Adrenal gland (tissue), 12 donors: ENCODE measurements around the gene LTBP2. TPM values are rescaled to one million over a fixed set of nuclear protein-coding genes. Genes with fewer than 3 reads are reported as not detected.

Source experiments
- DNase-seq, 7 donors: peaks; one replicate each; pipeline ENCODE4 v3.0.0-alpha.2; 2019 to 2020
- H3K27ac ChIP-seq, 5 donors: fragments of 200-600 bp; sonication (generic) in 4 of 5; 1 replicate in 3 of 5; 2 replicates in 2 of 5; pipeline versions ENCODE4 v1.5.1 to v1.8.0; 2016 to 2020; ENCODE audit warnings: mild to moderate bottlenecking in 1 of 5
- H3K27me3 ChIP-seq: fragments of 200-600 bp; 2 replicates; pipeline ENCODE4 v1.8.0; 2021
- H3K36me3 ChIP-seq, 2 donors: fragments of 200-600 bp; replicated peaks in 1 of 2; 1 replicate in 1 of 2; 2 replicates in 1 of 2; pipeline versions ENCODE4 v1.5.1 to v1.8.0; 2018 to 2022
- H3K4me1 ChIP-seq, 2 donors: fragments of 200-600 bp; replicated peaks in 1 of 2; 1 replicate in 1 of 2; 2 replicates in 1 of 2; pipeline versions ENCODE4 v1.5.1 to v1.8.0; 2018 to 2021
- H3K4me3 ChIP-seq, 4 donors: fragments of 200-600 bp; sonication (generic) in 3 of 4; one replicate each; pipeline ENCODE4 v1.5.1; 2016 to 2018
- H3K9me3 ChIP-seq, 3 donors: fragments of 200-600 bp; sonication (generic) in 1 of 3; replicated peaks in 1 of 3; 1 replicate in 2 of 3; 2 replicates in 1 of 3; pipeline versions ENCODE4 v1.5.1 to v1.8.0; 2016 to 2021
- CTCF ChIP-seq, 6 experiments: fragments of 450-650 bp in 4 of 6; fragments of 200-600 bp in 2 of 6; sonication (generic) in 1 of 6; IDR thresholded peaks; 1 replicate in 5 of 6; 2 replicates in 1 of 6; pipeline versions ENCODE4 v1.5.1 to v1.8.0; 2016 to 2021; ENCODE audit warnings: antibody characterized with exemption in 6 of 6, mild to moderate bottlenecking in 2 of 6, moderate library complexity in 1 of 6
- POLR2A ChIP-seq, 2 donors: fragments of 450-650 bp; IDR thresholded peaks; one replicate each; pipeline ENCODE4 v1.6.1; 2017; ENCODE audit warnings: antibody characterized with exemption in 2 of 2, mild to moderate bottlenecking in 2 of 2, moderate library complexity in 1 of 2
- WGBS, 4 donors: extraction: QIAGEN DNeasy Blood & Tissue Kit in 2 of 4; methylation state at CpG; one replicate each; pipeline versions ENCODE4 v1.1.5 to v1.1.7; 2013 to 2017; 5-methylcytosine and 5-hydroxymethylcytosine counted together
- intact Hi-C, 2 donors: fragments of 100-400 bp; cut with DNase I; formaldehyde crosslinking; loops; one replicate each; pipeline versions ENCODE4 v1.14.1 to v1.15.0; 2022 to 2023
- polyA plus RNA-seq, 3 donors: library from polyadenylated mRNA; stranded (reverse); fragments of 200-250 nt in 2 of 3; fragments of 350-450 nt in 1 of 3; fragmentation: Illumina TruSeq in 1 of 3; extraction: RNeasy Lipid Tissue Mini Kit (QIAGEN cat#74804) in 1 of 3; gene quantifications; one replicate each; pipeline ENCODE4 v1.2.3, GENCODE V29; 2013 to 2014
- total RNA-seq, 9 donors: library from RNA; depleted of rRNA in 4 of 9; stranded (reverse); fragments of >200 nt in 4 of 9; fragments of 120-200 nt in 1 of 9; fragmentation: NEBNext Ultra II Directional in 1 of 9; extraction: Animal tissue kit (Norgen Biotek cat#: 25700) in 1 of 9; gene quantifications; one replicate each; pipeline versions ENCODE4 v1.1.0 to v1.2.4, GENCODE V29; 2013 to 2023
- donor health status: healthy with polysubstance abuse.
- donor health status: Bipolar disorder and iron deficiency.
- donor health status: DM: yes; HTN: yes; CAD: no.
- donor health status: DM: no; HTN: no; CAD: no.
- donor health status: DM: no; HTN: no; CAD: no.
- donor health status: DM: yes; HTN: yes; CAD: no.

The LTBP2 gene
- total and polyA plus RNA-seq, 12 donors = 2.1 to 17.0 (median 6.2) TPM

DNA sequence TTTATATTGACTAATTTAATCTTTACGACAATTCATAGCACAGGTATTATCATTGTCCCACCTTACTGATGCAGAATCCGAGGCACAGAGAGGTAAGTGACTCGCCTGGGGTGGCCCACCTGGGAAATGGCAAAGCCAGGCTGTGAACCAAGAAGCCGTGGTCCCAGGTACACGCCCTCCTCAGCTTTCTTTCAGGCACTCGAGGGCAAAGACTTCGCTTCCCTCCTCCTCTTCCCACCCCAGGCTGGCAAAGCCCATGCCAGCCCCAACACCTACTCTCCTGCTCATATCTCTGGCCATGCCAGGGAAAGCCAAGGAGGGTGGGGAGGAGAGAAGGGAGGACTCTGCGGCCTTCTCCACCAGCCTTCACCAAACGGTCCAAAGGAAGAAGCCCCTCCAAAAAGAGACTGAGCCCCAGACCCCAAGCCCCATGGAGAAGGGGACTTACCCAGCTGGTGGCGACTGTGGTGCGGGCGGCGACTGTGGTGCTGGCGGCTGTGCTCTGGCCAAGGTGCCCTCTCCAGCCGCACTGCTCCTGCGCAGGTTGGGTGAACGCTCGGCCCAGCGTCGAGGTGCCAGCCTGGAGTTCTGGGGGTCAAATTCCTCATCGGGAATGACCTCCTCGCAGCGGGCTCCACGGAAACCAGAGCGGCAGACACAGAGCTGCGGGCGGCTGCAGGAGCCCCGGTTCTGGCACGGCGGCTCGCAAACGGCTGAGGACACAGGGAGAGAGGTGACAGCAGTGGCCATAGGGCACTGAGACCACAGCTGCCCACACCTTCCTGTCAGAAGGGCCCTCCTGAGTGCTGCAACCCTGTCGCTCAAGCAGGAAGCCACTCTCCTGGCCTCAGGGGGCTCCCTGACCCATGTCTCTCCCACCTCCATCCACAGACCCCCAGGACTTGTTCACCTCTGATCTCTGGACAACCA lies 26.4 kb downstream of the LTBP2 start:
- TF ChIP-seq POLR2A (IDR thresholded peaks at IDR 0.05) (no peak), CTCF (IDR thresholded peaks at IDR 0.05) (no peak)
- intact Hi-C loops = no loop called here
- H3K36me3 ChIP-seq = no peaks in the 10 kb centered on the region
- peaks cover 19 to 28% of the 10 kb centered on the region in 2 donors for H3K4me1 ChIP-seq
- WGBS, 4 donors = 95 to 96% (median 95%) methylated on average over 10 to 33 of the region's 33 CpGs
- H3K27me3 ChIP-seq = no peaks in the 10 kb centered on the region
- no peak overlapping the region for H3K27ac ChIP-seq
- no peaks in the 10 kb centered on the region for H3K9me3 ChIP-seq
- no peak overlapping the region for H3K4me3 ChIP-seq
- DNase-seq = no peak

DNA sequence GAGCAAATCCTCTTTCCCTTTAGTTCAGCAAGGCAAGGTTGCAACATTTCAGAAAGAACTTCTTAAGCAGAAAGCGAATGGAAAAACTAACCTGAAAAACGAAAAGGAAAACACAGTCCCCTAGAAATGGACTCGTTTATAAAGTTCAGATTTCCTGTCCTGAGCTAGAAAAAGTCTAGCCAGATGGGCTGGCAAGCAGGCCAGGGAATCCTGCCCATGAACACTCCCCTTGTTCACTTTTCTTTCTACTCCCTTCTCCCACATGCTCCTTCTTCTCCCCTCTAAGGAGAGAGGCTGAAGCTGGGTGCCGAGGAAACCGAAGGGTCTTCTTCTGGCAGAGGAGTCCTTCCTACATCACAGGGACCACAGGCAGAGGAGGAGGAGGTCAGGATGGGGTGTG lies 27.1 kb downstream of the LTBP2 start:
- 71 to 78% (median 73%) methylated on average over 5 of the region's 5 CpGs for WGBS, 4 donors
- TF ChIP-seq CTCF (IDR thresholded peaks at IDR 0.05) (no peak), POLR2A (IDR thresholded peaks at IDR 0.05) (no peak)
- H3K36me3 ChIP-seq = no peaks in the 10 kb centered on the region
- no peak for DNase-seq
- H3K9me3 ChIP-seq = no peaks in the 10 kb centered on the region
- no peaks in the 10 kb centered on the region for H3K27me3 ChIP-seq
- peak overlapping the region in 1 of 5 donors; percentile 23 for H3K27ac ChIP-seq
- no peak overlapping the region for H3K4me3 ChIP-seq
- peaks cover 19 to 33% of the 10 kb centered on the region in 2 donors for H3K4me1 ChIP-seq
- intact Hi-C loops = no loop called here

DNA sequence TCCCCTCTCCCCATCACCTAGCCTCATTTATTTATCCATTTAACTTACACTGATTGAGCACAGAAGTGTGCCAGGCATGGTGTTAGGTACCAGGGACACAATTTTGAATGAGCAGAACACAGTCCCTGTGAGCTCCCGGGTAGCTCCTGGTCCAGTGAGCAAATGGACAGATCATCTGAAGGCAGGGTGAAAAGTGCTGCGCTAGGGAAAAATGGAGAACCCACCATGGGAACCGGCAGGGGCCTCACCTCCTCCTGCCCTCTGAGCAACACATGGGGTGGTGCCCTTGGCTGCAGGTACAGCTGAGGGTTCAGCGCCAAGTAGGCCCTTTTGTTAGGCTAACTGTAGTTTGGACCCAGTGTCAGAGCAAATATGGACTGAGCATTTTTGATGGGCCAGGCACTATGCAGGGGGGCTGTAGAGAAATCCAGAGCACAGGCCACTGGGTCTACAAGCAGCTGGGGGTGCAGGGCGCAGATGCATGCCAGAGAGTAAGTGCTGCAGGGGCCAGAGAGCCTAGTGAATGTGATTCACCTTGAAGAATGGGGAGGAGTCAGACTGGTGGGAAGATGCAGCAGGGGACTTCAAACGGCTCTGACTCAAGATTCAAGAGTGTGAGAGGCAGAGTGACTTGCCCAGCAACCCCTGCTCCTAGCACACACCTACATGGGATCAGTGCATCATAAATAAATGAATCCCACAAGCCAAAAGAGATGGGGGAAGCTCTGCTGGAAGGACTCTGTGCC lies 28.2 kb downstream of the LTBP2 start:
- intact Hi-C loops = no loop called here
- DNase-seq = no peak
- no peaks in the 10 kb centered on the region for H3K36me3 ChIP-seq
- WGBS, 4 donors = 76 to 89% (median 79%) methylated on average over 4 to 6 of the region's 6 CpGs
- H3K9me3 ChIP-seq = no peaks in the 10 kb centered on the region
- TF ChIP-seq CTCF (IDR thresholded peaks at IDR 0.05) = no peak
- no peak for TF ChIP-seq POLR2A (IDR thresholded peaks at IDR 0.05)
- H3K4me1 ChIP-seq = peaks cover 19 to 33% of the 10 kb centered on the region in 2 donors
- no peak overlapping the region for H3K4me3 ChIP-seq
- peak overlapping the region in 2 of 5 donors; percentile 41 to 74 for H3K27ac ChIP-seq
- H3K27me3 ChIP-seq = no peaks in the 10 kb centered on the region

DNA sequence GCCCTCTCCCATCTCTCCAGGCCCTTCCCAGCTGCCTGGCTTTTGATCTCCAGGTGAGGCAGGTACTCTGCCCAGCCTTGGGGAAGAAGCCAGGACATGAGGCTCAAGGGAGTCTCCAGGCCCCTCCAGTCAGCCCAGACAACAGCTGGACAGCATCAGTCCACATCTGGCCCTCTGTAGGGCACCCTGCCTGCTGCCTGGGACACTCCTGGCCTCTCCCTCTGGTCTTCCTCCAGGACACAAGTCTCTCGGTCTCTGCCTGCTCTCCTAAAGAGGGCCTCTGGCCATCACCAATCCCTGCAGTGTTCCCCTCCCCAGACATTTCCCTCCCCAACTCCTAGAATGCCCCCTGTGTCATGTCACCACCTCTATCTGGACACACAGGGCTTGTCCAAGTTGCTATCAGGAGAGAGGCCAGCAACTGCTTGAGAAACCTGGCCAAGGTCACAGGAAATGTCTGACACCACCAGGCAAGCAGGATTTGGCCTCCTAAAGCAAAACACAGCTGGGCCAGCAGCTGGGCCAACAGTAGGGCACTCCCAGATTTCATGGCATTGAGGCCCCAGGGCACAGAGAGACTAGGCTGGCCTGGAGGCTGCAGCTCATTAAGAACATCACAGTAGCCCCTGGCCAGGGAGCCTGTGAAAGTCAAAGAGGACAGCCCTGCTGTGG lies 29.0 kb downstream of the LTBP2 start:
- H3K27me3 ChIP-seq = no peaks in the 10 kb centered on the region
- H3K9me3 ChIP-seq = no peaks in the 10 kb centered on the region
- H3K4me3 ChIP-seq = no peak overlapping the region
- peaks cover 19 to 33% of the 10 kb centered on the region in 2 donors for H3K4me1 ChIP-seq
- H3K36me3 ChIP-seq = no peaks in the 10 kb centered on the region
- DNase-seq = peak in 6 of 7 donors; percentile 71 to 90 (median 86)
- TF ChIP-seq CTCF (IDR thresholded peaks at IDR 0.05) (no peak), POLR2A (IDR thresholded peaks at IDR 0.05) (peak in 1 of 2 donors; percentile 7)
- H3K27ac ChIP-seq = peak overlapping the region in 3 of 5 donors; percentile 40 to 74 (median 41)
- intact Hi-C loops = no loop called here
- 42 to 59% (median 50%) methylated on average over 1 of the region's 1 CpG; no CpG with 5 or more reads in 1 of the 4 donors for WGBS, 4 donors
